ENCODE data around the gene SPON1. TPM values are rescaled to one million over a fixed set of nuclear protein-coding genes. Genes with fewer than 3 reads are reported as not detected.

The SPON1 gene
- total and polyA plus RNA-seq, 2 donors (not counting 1 experiment from before 2014, with no cell fraction given): 0.30 TPM; not detected in 1

DNA sequence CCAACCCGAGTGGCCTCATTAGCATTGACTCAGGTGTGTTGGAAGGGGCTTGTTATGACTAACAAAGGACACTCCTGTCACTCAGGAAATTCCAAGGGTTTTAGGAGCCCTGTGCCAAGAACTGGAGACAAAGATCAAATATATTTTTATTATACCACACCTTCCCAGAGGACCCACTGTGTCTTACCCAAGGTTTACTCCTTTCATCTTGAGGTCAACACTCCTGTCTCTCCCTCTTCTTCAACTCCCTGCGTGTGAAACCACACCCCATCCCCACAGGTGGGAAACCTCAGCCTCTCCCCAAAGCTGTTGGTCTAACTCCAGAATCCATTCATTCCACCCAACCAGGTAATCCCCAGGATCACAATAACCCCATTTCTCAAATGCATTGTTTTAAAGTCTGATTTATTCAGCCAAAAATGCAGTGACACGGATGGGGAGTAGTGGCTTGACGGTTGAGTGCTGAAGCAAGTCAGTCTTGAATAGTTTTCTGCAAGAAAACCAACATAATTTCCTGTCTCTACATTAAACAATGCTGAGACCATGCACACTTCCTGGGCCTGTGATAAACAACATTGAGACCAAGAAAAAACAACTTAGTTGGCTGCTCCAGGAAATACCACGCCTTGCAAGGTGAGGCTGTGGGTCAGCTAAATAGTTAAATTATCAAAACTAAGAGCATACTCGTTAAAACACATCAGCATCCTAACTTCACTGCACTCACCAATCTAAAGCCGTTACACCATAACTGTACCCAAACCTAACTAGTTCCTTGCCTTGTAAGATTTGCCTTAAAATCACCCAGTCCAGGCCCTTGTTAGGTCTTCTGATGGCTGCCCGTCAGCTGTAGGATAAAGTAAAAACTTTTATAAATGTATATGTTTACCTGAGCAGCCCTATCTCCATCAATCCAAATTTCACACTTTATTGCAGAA is 38.5 kb upstream of the SPON1 start:
- H3K27me3 Mint-ChIP-seq: peaks cover 7% of the 10 kb centered on the region
- ChIA-PET POLR2A (no interaction called here), CTCF (no interaction called here)
- peak overlapping the region; percentile 4 for H2AFZ ChIP-seq (ENCODE audit: insufficient read depth, low read depth, low read length, poor library complexity, severe bottlenecking)
- H3K9me3 ChIP-seq (ENCODE audit: control extremely low read depth in 1 of 3, control insufficient read depth in 2 of 3, insufficient read depth in 1 of 3, low read length in 2 of 3): no peaks in the 10 kb centered on the region
- peak overlapping the region; percentile 80 for H3K27ac Mint-ChIP-seq
- peaks cover 0 to 3% (median 0%) of the 10 kb centered on the region in 4 experiments for H3K27me3 ChIP-seq (replicated peaks in 1 of 4; ENCODE audit: control extremely low read depth in 1 of 4, control insufficient read depth in 3 of 4, insufficient read depth in 4 of 4, low read length in 3 of 4)
- TF ChIP-seq, protein P1, sequence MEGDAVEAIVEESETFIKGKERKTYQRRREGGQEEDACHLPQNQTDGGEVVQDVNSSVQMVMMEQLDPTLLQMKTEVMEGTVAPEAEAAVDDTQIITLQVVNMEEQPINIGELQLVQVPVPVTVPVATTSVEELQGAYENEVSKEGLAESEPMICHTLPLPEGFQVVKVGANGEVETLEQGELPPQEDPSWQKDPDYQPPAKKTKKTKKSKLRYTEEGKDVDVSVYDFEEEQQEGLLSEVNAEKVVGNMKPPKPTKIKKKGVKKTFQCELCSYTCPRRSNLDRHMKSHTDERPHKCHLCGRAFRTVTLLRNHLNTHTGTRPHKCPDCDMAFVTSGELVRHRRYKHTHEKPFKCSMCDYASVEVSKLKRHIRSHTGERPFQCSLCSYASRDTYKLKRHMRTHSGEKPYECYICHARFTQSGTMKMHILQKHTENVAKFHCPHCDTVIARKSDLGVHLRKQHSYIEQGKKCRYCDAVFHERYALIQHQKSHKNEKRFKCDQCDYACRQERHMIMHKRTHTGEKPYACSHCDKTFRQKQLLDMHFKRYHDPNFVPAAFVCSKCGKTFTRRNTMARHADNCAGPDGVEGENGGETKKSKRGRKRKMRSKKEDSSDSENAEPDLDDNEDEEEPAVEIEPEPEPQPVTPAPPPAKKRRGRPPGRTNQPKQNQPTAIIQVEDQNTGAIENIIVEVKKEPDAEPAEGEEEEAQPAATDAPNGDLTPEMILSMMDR (IDR thresholded peaks at IDR 0.05): no peak
- no peak for TF ChIP-seq EZH2 (IDR thresholded peaks at IDR 0.05; ENCODE audit: borderline replicate concordance, insufficient read depth, low read depth, low read length, poor library complexity, severe bottlenecking)
- peak overlapping the region; percentile 72 for H3K4me2 ChIP-seq (replicated peaks; ENCODE audit: low read depth, low read length, poor library complexity, severe bottlenecking)
- ATAC-seq (ENCODE audit: low read depth) (peak; percentile 80), DNase-seq (peak; percentile 45)
- H3K27ac ChIP-seq (ENCODE audit: low read length in 2 of 2): peak overlapping the region in 1 of 2 donors; percentile 2
- intact Hi-C loops (cut with micrococcal nuclease): no loop called here
- H3K4me3 Mint-ChIP-seq: peak overlapping the region; percentile 83
- H3K79me2 ChIP-seq (ENCODE audit: control insufficient read depth, insufficient read depth, low read length): no peaks in the 10 kb centered on the region
- H4K20me1 ChIP-seq (ENCODE audit: control insufficient read depth, insufficient read depth, low read length, poor library complexity, severe bottlenecking): no peaks in the 10 kb centered on the region
- no peaks in the 10 kb centered on the region for H3K36me3 ChIP-seq (replicated peaks in 1 of 2; ENCODE audit: control extremely low read depth in 1 of 2, control insufficient read depth in 1 of 2, extremely low read depth in 1 of 2, insufficient read depth in 2 of 2, low read length in 1 of 2)
- peak overlapping the region; percentile 28 for H3K9ac ChIP-seq (ENCODE audit: low read length)
- 8% methylated on average over 5 of the region's 8 CpGs for WGBS (ENCODE audit: insufficient coverage)
- H3K9me3 Mint-ChIP-seq (ENCODE audit: insufficient read depth): peaks cover 5% of the 10 kb centered on the region
- peaks cover 33 to 35% of the 10 kb centered on the region in 2 donors for H3K4me1 ChIP-seq (ENCODE audit: control insufficient read depth in 2 of 2, insufficient read depth in 2 of 2, low read length in 2 of 2)
- peaks cover 40% of the 10 kb centered on the region for H3K4me1 Mint-ChIP-seq
- peak overlapping the region in 2 of 5 experiments; percentile 1 to 28 for H3K4me3 ChIP-seq (ENCODE audit: control extremely low read depth in 1 of 5, extremely low read depth in 1 of 5, insufficient read depth in 1 of 5, low read depth in 2 of 5, low read length in 4 of 5)

Data from B cell (primary cell).